Heart left ventricle (tissue), 16 donors: ENCODE results near the gene CXXC5. TPM values are rescaled to one million over a fixed set of nuclear protein-coding genes. Genes with fewer than 3 reads are reported as not detected.
A peak's percentile ranks its signal among the peaks of the same experiment; 100 is the strongest.

ENCODE experiments used
- ATAC-seq, 4 donors: fragments of 200-7000 bp; cut with Tn5 transposase; one replicate each; pipeline ENCODE4 v1.9.1; 2020 to 2022; ENCODE audit warnings: moderate library complexity in 4 of 4, mild to moderate bottlenecking in 3 of 4, moderate number of reproducible peaks in 1 of 4
- DNase-seq, 5 donors: peaks; one replicate each; pipeline ENCODE4 v3.0.0-alpha.2; 2020
- H3K27ac ChIP-seq, 12 donors: fragments of 200-600 bp; sonication (generic) in 4 of 12; one replicate each; pipeline versions ENCODE4 v1.5.0 to v1.8.0; 2016 to 2022; ENCODE audit warnings: mild to moderate bottlenecking in 2 of 12
- H3K27me3 ChIP-seq, 9 donors: fragments of 200-600 bp; sonication (generic) in 2 of 9; one replicate each; pipeline versions ENCODE4 v1.5.1 to v1.8.0; 2016 to 2022; ENCODE audit warnings: mild to moderate bottlenecking in 3 of 9
- H3K36me3 ChIP-seq, 9 donors: fragments of 200-600 bp; sonication (generic) in 2 of 9; one replicate each; pipeline versions ENCODE4 v1.5.0 to v1.8.0; 2018 to 2022; ENCODE audit warnings: mild to moderate bottlenecking in 2 of 9
- H3K4me1 ChIP-seq, 12 donors: fragments of 200-600 bp; sonication (generic) in 4 of 12; one replicate each; pipeline versions ENCODE4 v1.5.0 to v1.8.0; 2016 to 2022; ENCODE audit warnings: mild to moderate bottlenecking in 3 of 12
- H3K4me3 ChIP-seq, 12 donors: fragments of 200-600 bp; sonication (generic) in 4 of 12; one replicate each; pipeline versions ENCODE4 v1.5.0 to v1.8.0; 2017 to 2022; ENCODE audit warnings: mild to moderate bottlenecking in 9 of 12, moderate library complexity in 4 of 12
- H3K9me3 ChIP-seq, 12 donors: fragments of 200-600 bp; sonication (generic) in 4 of 12; one replicate each; pipeline versions ENCODE4 v1.5.0 to v1.8.0; 2016 to 2022; ENCODE audit warnings: mild to moderate bottlenecking in 1 of 12
- POLR2A ChIP-seq, 2 donors: fragments of 450-650 bp; IDR thresholded peaks; one replicate each; pipeline ENCODE4 v1.6.1; 2017; ENCODE audit warnings: antibody characterized with exemption in 2 of 2, mild to moderate bottlenecking in 2 of 2, moderate library complexity in 2 of 2
- WGBS, 4 donors: extraction: QIAGEN DNeasy Blood & Tissue Kit in 2 of 4; methylation state at CpG; one replicate each; pipeline versions ENCODE4 v1.1.5 to v1.1.7; 2013 to 2018; 5-methylcytosine and 5-hydroxymethylcytosine counted together
- intact Hi-C, 10 donors: fragments of 100-400 bp; cut with DNase I; formaldehyde crosslinking; loops; one replicate each; pipeline versions ENCODE4 v1.11.1 to v1.14.2; 2022
- polyA plus RNA-seq, 2 donors: library from polyadenylated mRNA; stranded (reverse); fragments of 200-250 nt; gene quantifications; one replicate each; pipeline ENCODE4 v1.2.3, GENCODE V29; 2013
- total RNA-seq, 9 donors: library from RNA; depleted of rRNA in 2 of 9; stranded (reverse); fragments of >200 nt in 2 of 9; fragmentation: NEBNext Ultra II Directional in 3 of 9; extraction: Animal tissue kit (Norgen Biotek cat#: 25700) in 3 of 9; gene quantifications; one replicate each; pipeline versions ENCODE4 v1.1.0 to v1.2.4, GENCODE V29; 2016 to 2023
- TF ChIP-seq, protein P1 (sequence below), 12 donors: fragments of 200-600 bp; sonication (generic) in 4 of 12; IDR thresholded peaks; one replicate each; pipeline versions ENCODE4 v1.5.0 to v1.8.0; 2018 to 2022; ENCODE audit warnings: antibody characterized with exemption in 12 of 12, mild to moderate bottlenecking in 5 of 12
- donor health status: ischemic (EF 13 %, LVEDD 7.1; RV severe dilation, severe dysfunction).
- donor health status: healthy with polysubstance abuse.
- donor health status: DM: no; HTN: yes; CAD: no.
- donor health status: DM: no; HTN: no; CAD: no.
- donor health status: ischemic (EF 25% LVEDD 6.9; RV normal size, moderate dysfunction).
- donor health status: ischemic (EF 25% LVEDD 5.7; RV mildly dilated, moderate dysfunction).
- donor health status: healthy.
- donor health status: DM: yes; HTN: yes; CAD: no.
- donor health status: ischemic (EF 35%, LVEDD 5.7; RV mildly dilated, moderate dysfunction).
- donor health status: nonischemic (EF 11% LVEDD 7.7; RV severe dilation, severe dysfunction).
- donor health status: DM: yes; HTN: yes; CAD: no.
- donor health status: PGD.
- donor health status: ischemic (EF 29% LVEDD 5.4; RV normal size, mild dysfunction).
- donor health status: nonischemic (EF 23%, LVEDD 6.1; RV moderate dilation, normal function).

The CXXC5 gene
- total and polyA plus RNA-seq, 11 donors = 29.8 to 74.6 (median 36.3) TPM

- no peaks in the 10 kb centered on the region for H3K36me3 ChIP-seq
- peak in 2 of 4 donors; percentile 26 to 34 for ATAC-seq
- peak overlapping the region; percentile 54 to 98 (median 94) for H3K27ac ChIP-seq
- intact Hi-C loops = loop anchor here in 2 of 10 donors (2.0 kb wide), 2 partner anchors 18 to 34 kb away; no protein-coding TSS in a partner anchor
- peak in 4 of 5 donors; percentile 50 to 83 (median 62) for DNase-seq
- H3K9me3 ChIP-seq = no peaks in the 10 kb centered on the region
- WGBS, 4 donors = 20 to 41% (median 33%) methylated on average over 1 to 20 of the region's 20 CpGs
- peaks cover 18 to 97% (median 86%) of the 10 kb centered on the region in 12 donors for H3K4me1 ChIP-seq
- TF ChIP-seq, protein P1, sequence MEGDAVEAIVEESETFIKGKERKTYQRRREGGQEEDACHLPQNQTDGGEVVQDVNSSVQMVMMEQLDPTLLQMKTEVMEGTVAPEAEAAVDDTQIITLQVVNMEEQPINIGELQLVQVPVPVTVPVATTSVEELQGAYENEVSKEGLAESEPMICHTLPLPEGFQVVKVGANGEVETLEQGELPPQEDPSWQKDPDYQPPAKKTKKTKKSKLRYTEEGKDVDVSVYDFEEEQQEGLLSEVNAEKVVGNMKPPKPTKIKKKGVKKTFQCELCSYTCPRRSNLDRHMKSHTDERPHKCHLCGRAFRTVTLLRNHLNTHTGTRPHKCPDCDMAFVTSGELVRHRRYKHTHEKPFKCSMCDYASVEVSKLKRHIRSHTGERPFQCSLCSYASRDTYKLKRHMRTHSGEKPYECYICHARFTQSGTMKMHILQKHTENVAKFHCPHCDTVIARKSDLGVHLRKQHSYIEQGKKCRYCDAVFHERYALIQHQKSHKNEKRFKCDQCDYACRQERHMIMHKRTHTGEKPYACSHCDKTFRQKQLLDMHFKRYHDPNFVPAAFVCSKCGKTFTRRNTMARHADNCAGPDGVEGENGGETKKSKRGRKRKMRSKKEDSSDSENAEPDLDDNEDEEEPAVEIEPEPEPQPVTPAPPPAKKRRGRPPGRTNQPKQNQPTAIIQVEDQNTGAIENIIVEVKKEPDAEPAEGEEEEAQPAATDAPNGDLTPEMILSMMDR (IDR thresholded peaks at IDR 0.05) = no peak
- TF ChIP-seq POLR2A (IDR thresholded peaks at IDR 0.05) = no peak
- H3K4me3 ChIP-seq = peak overlapping the region in 8 of 12 donors; percentile 6 to 25 (median 15)
- no peaks in the 10 kb centered on the region for H3K27me3 ChIP-seq
These were observed 23.1 kb downstream of the CXXC5 start for GRCh38 chr5:139671096-139671841.

DNA sequence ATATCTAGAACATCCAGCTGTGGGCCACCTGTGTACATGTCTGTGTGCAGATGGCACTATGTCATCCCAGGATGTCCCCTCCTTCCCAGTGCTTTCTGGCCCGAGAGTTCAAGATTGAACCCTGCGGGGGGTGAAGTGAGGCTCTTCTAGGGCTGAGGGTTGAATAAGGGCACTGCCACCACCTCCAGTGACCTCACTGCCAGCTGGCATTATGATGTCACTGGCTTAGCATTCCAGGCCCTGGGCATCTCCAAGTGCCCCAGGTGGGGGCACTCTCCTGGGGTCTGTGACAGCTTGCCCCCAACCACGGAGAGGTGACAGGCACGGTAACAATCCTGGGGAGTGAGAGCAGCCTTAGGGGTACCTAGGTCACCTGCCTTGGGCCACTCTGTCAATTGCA lies 27.1 kb downstream of the CXXC5 start:
- no peak for ATAC-seq
- DNase-seq = no peak
- WGBS, 4 donors = 62 to 71% (median 64%) methylated on average over 4 of the region's 4 CpGs
- Histone ChIP-seq H3K27ac (peak overlapping the region in 5 of 12 donors; percentile 16 to 49 (median 39)), H3K4me1 (peaks cover 18 to 95% (median 73%) of the 10 kb centered on the region in 12 donors), H3K27me3 (no peaks in the 10 kb centered on the region), H3K36me3 (peaks cover 0 to 5% (median 0%) of the 10 kb centered on the region in 9 donors), H3K4me3 (no peak overlapping the region), H3K9me3 (no peaks in the 10 kb centered on the region)
- intact Hi-C loops = no loop called here
- no peak for TF ChIP-seq POLR2A (IDR thresholded peaks at IDR 0.05)
- TF ChIP-seq, protein P1 (IDR thresholded peaks at IDR 0.05) = no peak

DNA sequence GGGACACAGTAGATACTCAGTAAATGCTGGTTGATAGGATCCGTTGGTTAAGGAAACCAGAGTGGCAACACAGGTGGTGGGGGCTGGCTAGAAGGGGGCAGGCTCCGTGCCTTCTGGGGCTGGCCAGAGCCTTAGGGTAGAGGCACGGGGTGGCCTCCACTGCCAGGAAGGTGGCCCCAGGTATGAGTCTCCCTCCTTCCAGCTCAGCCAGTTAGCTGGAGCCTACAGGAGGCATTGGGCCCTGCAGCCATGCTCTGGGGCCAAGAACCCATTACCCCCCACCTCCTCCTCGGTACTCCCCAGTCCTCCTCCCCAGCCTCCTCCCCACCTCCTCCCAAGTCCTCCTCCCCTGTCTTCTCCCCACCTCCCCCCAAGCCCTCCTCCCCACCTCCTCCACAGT lies 27.7 kb downstream of the CXXC5 start:
- H3K4me3 ChIP-seq = no peak overlapping the region
- no peaks in the 10 kb centered on the region for H3K27me3 ChIP-seq
- TF ChIP-seq POLR2A (IDR thresholded peaks at IDR 0.05) = no peak
- TF ChIP-seq, protein P1 (IDR thresholded peaks at IDR 0.05) = no peak
- H3K9me3 ChIP-seq = no peaks in the 10 kb centered on the region
- ATAC-seq (no peak), DNase-seq (no peak)
- WGBS, 4 donors = 77 to 85% (median 83%) methylated on average over 4 of the region's 4 CpGs
- peak overlapping the region in 4 of 12 donors; percentile 16 to 49 (median 34) for H3K27ac ChIP-seq
- H3K36me3 ChIP-seq = peaks cover 0 to 11% (median 6%) of the 10 kb centered on the region in 9 donors
- intact Hi-C loops = no loop called here
- H3K4me1 ChIP-seq = peaks cover 14 to 89% (median 67%) of the 10 kb centered on the region in 12 donors

DNA sequence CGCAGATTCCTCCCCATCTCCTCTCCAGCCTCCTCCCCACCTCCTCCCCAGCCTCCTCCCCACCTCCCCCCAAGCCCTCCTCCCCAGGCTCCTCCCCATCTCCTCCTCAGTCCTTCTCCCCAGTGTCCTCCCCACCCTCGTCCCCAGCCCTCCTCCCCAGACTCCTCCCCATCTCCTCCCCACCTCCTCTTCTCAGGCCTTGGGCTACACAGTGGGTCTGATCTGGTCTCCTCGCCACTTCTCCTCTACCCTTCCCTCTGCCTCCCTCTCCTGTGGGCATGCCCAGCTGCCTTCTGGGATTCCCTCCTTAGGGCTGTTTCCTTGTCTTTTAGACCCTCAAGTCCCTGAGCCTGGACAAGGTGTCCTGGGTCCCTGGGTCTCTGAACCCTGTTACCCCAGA lies 28.3 kb downstream of the CXXC5 start:
- DNase-seq (no peak), ATAC-seq (no peak)
- H3K4me3 ChIP-seq = no peak overlapping the region
- peaks cover 9 to 83% (median 61%) of the 10 kb centered on the region in 12 donors for H3K4me1 ChIP-seq
- 74 to 92% (median 85%) methylated on average over 2 to 3 of the region's 3 CpGs for whole genome bisulfite sequencing, 4 donors
- H3K27ac ChIP-seq = peak overlapping the region in 6 of 12 donors; percentile 64 to 90 (median 72)
- H3K9me3 ChIP-seq = no peaks in the 10 kb centered on the region
- intact Hi-C loops = no loop called here
- H3K36me3 ChIP-seq = peaks cover 0 to 16% (median 11%) of the 10 kb centered on the region in 9 donors
- TF ChIP-seq POLR2A (IDR thresholded peaks at IDR 0.05) = no peak
- TF ChIP-seq, protein P1 (IDR thresholded peaks at IDR 0.05) = no peak
- H3K27me3 ChIP-seq = no peaks in the 10 kb centered on the region
